ENCODE data around the gene GRID1. TPM values are rescaled to one million over a fixed set of nuclear protein-coding genes. Genes with fewer than 3 reads are reported as not detected.

The GRID1 gene
- total RNA-seq, 1 experiment from 2014 or later: 0.31 TPM

GRCh38 chr10:85922356-85923129 is 444.1 kb downstream of the GRID1 start:
- no peak overlapping the region for H3K4me3 ChIP-seq (ENCODE audit: insufficient read depth, low read depth, low read length)
- DNase-seq: no peak
- H3K36me3 ChIP-seq (replicated peaks; ENCODE audit: control insufficient read depth, insufficient read depth, low read length): no peaks in the 10 kb centered on the region
- H3K27me3 ChIP-seq (ENCODE audit: control insufficient read depth, insufficient read depth, low read length): no peaks in the 10 kb centered on the region

DNA sequence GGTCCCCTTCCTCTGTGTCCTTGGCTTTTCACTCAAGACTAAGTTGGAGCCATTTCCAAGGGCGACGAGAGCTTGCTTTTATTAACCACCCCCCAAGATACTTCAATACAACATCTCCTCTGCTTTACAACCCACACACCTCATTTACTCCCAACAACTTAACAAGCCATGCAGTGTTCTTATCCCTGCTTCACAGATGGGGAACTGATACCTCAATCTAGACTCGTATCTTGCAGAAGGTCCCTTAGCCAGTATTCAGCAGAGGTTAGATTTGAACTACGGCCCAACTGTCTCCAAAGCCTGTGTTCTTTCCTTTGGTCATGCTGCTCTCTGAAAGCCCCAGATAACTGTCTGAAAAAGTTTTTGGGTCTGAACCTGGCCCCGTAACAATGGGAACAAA is 444.8 kb downstream of the GRID1 start:
- Histone ChIP-seq H3K36me3 (replicated peaks; ENCODE audit: control insufficient read depth, insufficient read depth, low read length) (no peaks in the 10 kb centered on the region), H3K4me3 (ENCODE audit: insufficient read depth, low read depth, low read length) (no peak overlapping the region), H3K27me3 (ENCODE audit: control insufficient read depth, insufficient read depth, low read length) (no peaks in the 10 kb centered on the region)
- no peak for DNase-seq

DNA sequence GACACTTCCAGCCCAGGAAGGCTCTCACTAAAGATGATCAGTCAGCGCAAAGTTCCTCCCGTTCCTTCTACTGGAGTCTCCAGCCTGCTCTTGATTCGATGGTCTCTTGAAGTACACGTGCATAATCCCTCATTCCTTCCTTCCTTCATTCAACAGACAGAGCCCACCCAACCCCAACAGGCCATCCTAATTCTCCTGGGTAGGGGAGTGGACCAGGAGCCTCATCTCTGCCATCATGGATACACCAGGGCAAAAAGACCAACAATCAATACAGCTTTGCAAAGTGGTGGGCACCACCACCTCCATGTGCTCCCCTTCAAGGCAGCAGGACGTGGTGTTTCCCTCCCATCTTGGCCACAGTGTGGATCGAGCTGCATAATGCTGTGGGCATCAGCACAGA is 446.3 kb downstream of the GRID1 start:
- DNase-seq: no peak
- Histone ChIP-seq H3K36me3 (replicated peaks; ENCODE audit: control insufficient read depth, insufficient read depth, low read length) (no peaks in the 10 kb centered on the region), H3K4me3 (ENCODE audit: insufficient read depth, low read depth, low read length) (no peak overlapping the region), H3K27me3 (ENCODE audit: control insufficient read depth, insufficient read depth, low read length) (no peaks in the 10 kb centered on the region)

GRCh38 chr10:85919491-85920021 is 447.0 kb downstream of the GRID1 start:
- Histone ChIP-seq H3K27me3 (ENCODE audit: control insufficient read depth, insufficient read depth, low read length) (no peaks in the 10 kb centered on the region), H3K36me3 (replicated peaks; ENCODE audit: control insufficient read depth, insufficient read depth, low read length) (no peaks in the 10 kb centered on the region), H3K4me3 (ENCODE audit: insufficient read depth, low read depth, low read length) (no peak overlapping the region)
- no peak for DNase-seq

DNA sequence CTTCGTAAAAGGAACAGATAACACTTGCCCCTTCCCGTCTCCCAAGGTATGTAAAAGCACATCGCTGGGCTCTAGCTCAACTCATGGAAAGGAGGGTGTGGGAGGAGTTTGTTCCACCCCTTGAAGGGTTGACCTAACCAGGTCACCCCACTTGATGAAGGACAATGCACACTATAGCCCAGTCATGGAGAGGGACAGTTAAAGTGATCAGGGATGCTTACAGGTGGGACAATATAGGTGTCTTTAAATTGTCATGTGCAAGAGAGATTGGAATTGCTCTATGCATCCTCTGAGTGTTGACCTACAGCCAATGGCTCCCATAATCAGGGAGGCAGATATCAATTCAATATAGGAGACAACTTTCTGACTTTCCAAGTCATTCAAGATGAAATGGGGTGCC is 448.2 kb downstream of the GRID1 start:
- no peaks in the 10 kb centered on the region for H3K27me3 ChIP-seq (ENCODE audit: control insufficient read depth, insufficient read depth, low read length)
- no peaks in the 10 kb centered on the region for H3K36me3 ChIP-seq (replicated peaks; ENCODE audit: control insufficient read depth, insufficient read depth, low read length)
- H3K4me3 ChIP-seq (ENCODE audit: insufficient read depth, low read depth, low read length): no peak overlapping the region
- no peak for DNase-seq

- DNase-seq: no peak
- no peak overlapping the region for H3K4me3 ChIP-seq (ENCODE audit: insufficient read depth, low read depth, low read length)
- H3K36me3 ChIP-seq (replicated peaks; ENCODE audit: control insufficient read depth, insufficient read depth, low read length): no peaks in the 10 kb centered on the region
- no peaks in the 10 kb centered on the region for H3K27me3 ChIP-seq (ENCODE audit: control insufficient read depth, insufficient read depth, low read length)
Measured at GRCh38 chr10:85917601-85918000, 449.0 kb downstream of the GRID1 start.

- DNase-seq: no peak
- Histone ChIP-seq H3K36me3 (replicated peaks; ENCODE audit: control insufficient read depth, insufficient read depth, low read length) (no peaks in the 10 kb centered on the region), H3K4me3 (ENCODE audit: insufficient read depth, low read depth, low read length) (no peak overlapping the region), H3K27me3 (ENCODE audit: control insufficient read depth, insufficient read depth, low read length) (no peaks in the 10 kb centered on the region)
Measured at GRCh38 chr10:85916994-85917573, 449.5 kb downstream of the GRID1 start.

DNA sequence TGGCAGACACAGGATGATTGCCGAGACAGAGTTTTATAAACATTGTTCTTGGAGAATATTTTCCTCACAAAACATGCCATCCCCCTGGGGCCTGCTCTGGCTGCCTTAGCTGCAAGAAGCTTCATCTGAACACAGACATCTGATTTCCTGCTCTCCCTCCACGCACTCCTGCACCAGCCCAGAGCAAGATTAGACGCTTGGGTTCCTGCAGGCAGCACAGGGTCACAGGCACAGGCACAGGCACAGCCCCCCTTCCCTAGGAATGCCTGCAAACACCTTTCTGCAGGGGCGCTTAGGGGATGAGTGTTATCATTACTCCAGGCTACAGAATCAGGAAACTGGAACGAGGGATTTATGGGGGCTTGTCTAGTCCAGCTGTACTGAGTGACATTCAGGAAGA is 450.3 kb downstream of the GRID1 start:
- no peaks in the 10 kb centered on the region for H3K27me3 ChIP-seq (ENCODE audit: control insufficient read depth, insufficient read depth, low read length)
- H3K4me3 ChIP-seq (ENCODE audit: insufficient read depth, low read depth, low read length): no peak overlapping the region
- no peak for DNase-seq
- no peaks in the 10 kb centered on the region for H3K36me3 ChIP-seq (replicated peaks; ENCODE audit: control insufficient read depth, insufficient read depth, low read length)

GRCh38 chr10:85915245-85915846 is 451.2 kb downstream of the GRID1 start:
- no peaks in the 10 kb centered on the region for H3K36me3 ChIP-seq (replicated peaks; ENCODE audit: control insufficient read depth, insufficient read depth, low read length)
- no peaks in the 10 kb centered on the region for H3K27me3 ChIP-seq (ENCODE audit: control insufficient read depth, insufficient read depth, low read length)
- no peak for DNase-seq
- no peak overlapping the region for H3K4me3 ChIP-seq (ENCODE audit: insufficient read depth, low read depth, low read length)

- H3K36me3 ChIP-seq (replicated peaks; ENCODE audit: control insufficient read depth, insufficient read depth, low read length): no peaks in the 10 kb centered on the region
- no peak for DNase-seq
- H3K4me3 ChIP-seq (ENCODE audit: insufficient read depth, low read depth, low read length): no peak overlapping the region
- no peaks in the 10 kb centered on the region for H3K27me3 ChIP-seq (ENCODE audit: control insufficient read depth, insufficient read depth, low read length)
Measured at GRCh38 chr10:85914720-85915119, 451.9 kb downstream of the GRID1 start.

DNA sequence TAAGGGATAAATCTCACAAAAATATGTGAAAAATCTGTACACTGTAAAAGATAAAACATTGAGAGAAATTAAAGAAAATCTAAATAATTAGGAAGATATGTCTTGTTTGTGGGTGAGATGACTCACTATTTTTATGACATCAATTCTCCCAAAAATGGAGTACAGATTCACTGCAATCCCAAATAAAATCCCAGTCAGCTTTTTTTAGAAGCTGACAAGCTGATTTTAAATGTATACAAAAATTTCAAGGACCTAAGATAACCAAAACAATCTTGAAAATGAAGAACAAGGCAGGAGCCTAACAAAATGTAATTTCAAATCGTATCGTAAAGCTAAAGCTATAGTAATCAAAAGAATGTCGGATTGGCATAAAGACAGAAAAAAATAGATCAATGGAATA is 458.1 kb downstream of the GRID1 start:
- no peaks in the 10 kb centered on the region for H3K36me3 ChIP-seq (replicated peaks; ENCODE audit: control insufficient read depth, insufficient read depth, low read length)
- no peak overlapping the region for H3K4me3 ChIP-seq (ENCODE audit: insufficient read depth, low read depth, low read length)
- DNase-seq: no peak
- H3K27me3 ChIP-seq (ENCODE audit: control insufficient read depth, insufficient read depth, low read length): no peaks in the 10 kb centered on the region

DNA sequence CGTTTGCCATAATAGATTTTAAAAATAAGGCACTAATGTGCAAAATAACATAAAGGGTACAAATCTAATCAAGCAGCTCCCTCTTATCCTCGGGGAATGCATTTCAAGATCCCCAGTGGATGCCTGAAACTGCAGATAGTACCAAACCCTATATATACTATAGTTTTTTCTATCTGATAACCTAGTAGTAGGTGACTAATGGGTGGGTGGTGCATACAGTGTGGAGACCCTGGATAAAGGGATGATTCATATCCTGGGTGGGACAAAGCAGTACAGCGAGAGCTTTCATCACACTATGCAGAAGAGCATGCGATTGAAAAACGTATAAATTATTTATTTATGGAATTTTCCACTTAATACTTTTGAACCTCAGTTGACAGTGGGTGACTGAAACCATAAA is 464.5 kb downstream of the GRID1 start:
- no peak for DNase-seq
- no peak overlapping the region for H3K4me3 ChIP-seq (ENCODE audit: insufficient read depth, low read depth, low read length)
- H3K27me3 ChIP-seq (ENCODE audit: control insufficient read depth, insufficient read depth, low read length): no peaks in the 10 kb centered on the region
- no peaks in the 10 kb centered on the region for H3K36me3 ChIP-seq (replicated peaks; ENCODE audit: control insufficient read depth, insufficient read depth, low read length)

GRCh38 chr10:85901599-85901998 is 465.0 kb downstream of the GRID1 start:
- DNase-seq: no peak
- H3K4me3 ChIP-seq (ENCODE audit: insufficient read depth, low read depth, low read length): no peak overlapping the region
- H3K36me3 ChIP-seq (replicated peaks; ENCODE audit: control insufficient read depth, insufficient read depth, low read length): no peaks in the 10 kb centered on the region
- no peaks in the 10 kb centered on the region for H3K27me3 ChIP-seq (ENCODE audit: control insufficient read depth, insufficient read depth, low read length)

DNA sequence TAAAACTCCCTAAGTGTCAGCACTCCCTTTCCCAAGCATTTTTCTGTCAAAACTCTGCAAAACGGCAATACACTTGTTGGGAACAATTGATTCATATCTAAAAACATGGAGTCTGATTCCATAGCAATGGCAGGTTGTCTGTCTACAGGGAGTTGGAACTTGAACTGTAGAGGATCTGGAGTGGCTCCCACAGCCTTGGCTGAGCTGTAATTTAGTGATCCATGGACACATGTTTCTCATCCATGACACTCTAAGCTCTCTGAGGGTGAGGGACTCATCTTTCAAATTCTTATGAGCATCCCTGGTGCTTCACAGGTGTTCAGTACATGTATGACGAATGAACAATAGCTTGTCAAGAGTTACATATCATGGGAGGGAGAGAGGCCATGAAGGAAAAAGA is 466.1 kb downstream of the GRID1 start:
- no peak overlapping the region for H3K4me3 ChIP-seq (ENCODE audit: insufficient read depth, low read depth, low read length)
- DNase-seq: no peak
- H3K36me3 ChIP-seq (replicated peaks; ENCODE audit: control insufficient read depth, insufficient read depth, low read length): no peaks in the 10 kb centered on the region

DNA sequence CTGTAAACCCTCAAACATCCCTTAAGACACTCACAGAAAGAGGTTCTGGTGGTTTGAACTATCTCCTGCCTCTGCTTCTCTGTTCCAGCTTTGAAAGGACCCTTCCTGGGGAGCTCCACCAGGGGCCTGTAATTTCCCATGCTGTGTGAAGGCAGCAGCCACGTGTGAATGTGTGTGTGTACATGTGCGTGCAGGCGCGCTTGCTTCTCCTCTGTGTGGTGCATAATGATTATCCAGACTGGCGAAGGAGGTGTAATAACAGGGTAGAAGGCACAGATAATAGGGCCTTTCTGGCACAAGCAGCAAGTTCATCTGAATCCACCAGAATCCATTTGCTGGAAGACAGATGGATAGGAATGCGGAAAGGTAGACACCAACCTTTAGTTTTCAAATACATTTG is 466.5 kb downstream of the GRID1 start:
- DNase-seq: no peak

More for the DNA sequence above, 466.1 kb downstream of the GRID1 start:
- no peaks in the 10 kb centered on the region for H3K27me3 ChIP-seq (ENCODE audit: control insufficient read depth, insufficient read depth, low read length)

More for the DNA sequence above, 466.5 kb downstream of the GRID1 start:
- Histone ChIP-seq H3K36me3 (replicated peaks; ENCODE audit: control insufficient read depth, insufficient read depth, low read length) (no peaks in the 10 kb centered on the region), H3K27me3 (ENCODE audit: control insufficient read depth, insufficient read depth, low read length) (no peaks in the 10 kb centered on the region), H3K4me3 (ENCODE audit: insufficient read depth, low read depth, low read length) (no peak overlapping the region)
